Ecto neural progenitor cell (in vitro differentiated cells): ENCODE data around the gene NT5DC3.
A peak's percentile ranks its signal among the peaks of the same experiment; 100 is the strongest.

Experiments used
- DNase-seq: peaks from one replicate; pipeline ENCODE4 v3.0.0-alpha.2; 2018; ENCODE audit warnings: low spot score

NT5DC3 gene

GRCh38 chr12:103783744-103784664 is 57.0 kb downstream of the NT5DC3 start:
- DNase-seq = no peak

GRCh38 chr12:103782399-103782798 is 58.6 kb downstream of the NT5DC3 start:
- DNase-seq = no peak

GRCh38 chr12:103780992-103781391 is 60.0 kb downstream of the NT5DC3 start:
- no peak for DNase-seq

GRCh38 chr12:103780093-103780440 is 61.0 kb downstream of the NT5DC3 start:
- no peak for DNase-seq

- DNase-seq = no peak
Measured at GRCh38 chr12:103779410-103780092, 61.5 kb downstream of the NT5DC3 start.

GRCh38 chr12:103778781-103779180 is 62.3 kb downstream of the NT5DC3 start:
- DNase-seq = no peak

- DNase-seq = no peak
Measured at GRCh38 chr12:103774977-103775560, 66.0 kb downstream of the NT5DC3 start.

GRCh38 chr12:103773109-103773910 is 67.7 kb downstream of the NT5DC3 start:
- no peak for DNase-seq

- DNase-seq = no peak
Measured at GRCh38 chr12:103772367-103773108, 68.5 kb downstream of the NT5DC3 start.

GRCh38 chr12:103771466-103771865 is 69.6 kb downstream of the NT5DC3 start:
- DNase-seq = peak; percentile 73

- DNase-seq = no peak
Measured at GRCh38 chr12:103769240-103769945, 71.6 kb downstream of the NT5DC3 start.

- DNase-seq = no peak
Measured at GRCh38 chr12:103768467-103769123, 72.4 kb downstream of the NT5DC3 start.

- no peak for DNase-seq
Measured at GRCh38 chr12:103766028-103766427, 75.0 kb downstream of the NT5DC3 start.

- no peak for DNase-seq
Measured at GRCh38 chr12:103765322-103765721, 75.7 kb downstream of the NT5DC3 start.

GRCh38 chr12:103762473-103762872 is 78.6 kb downstream of the NT5DC3 start:
- no peak for DNase-seq

GRCh38 chr12:103758310-103759089 is 82.5 kb downstream of the NT5DC3 start:
- DNase-seq = no peak

- no peak for DNase-seq
Measured at GRCh38 chr12:103757248-103757647, 83.8 kb downstream of the NT5DC3 start.

GRCh38 chr12:103756443-103756842 is 84.6 kb downstream of the NT5DC3 start:
- no peak for DNase-seq

GRCh38 chr12:103755425-103755824 is 85.6 kb downstream of the NT5DC3 start:
- no peak for DNase-seq
